H1 (cell line): ENCODE data around the gene FAM200B.

ENCODE experiments used
- CBX5 ChIP-seq: fragments of 300-800, 300-1000 bp; sonication (generic); IDR thresholded peaks from 2 replicates; pipeline ENCODE4 v1.7.1; 2016; ENCODE audit warnings: antibody characterized with exemption, low read length, low read depth
- CBX8 ChIP-seq: fragments of 300-800, 300-1000 bp; sonication (generic); IDR thresholded peaks from 2 replicates; pipeline ENCODE4 v1.7.1; 2016; ENCODE audit warnings: low read depth, low read length, borderline replicate concordance
- CHD2 ChIP-seq: IDR thresholded peaks from 2 replicates; pipeline ENCODE4 v1.6.1; 2012; ENCODE audit warnings: low read length, improper control_type of control experiment
- KDM4A ChIP-seq: IDR thresholded peaks from one replicate; pipeline ENCODE4 v1.7.1; 2012; ENCODE audit warnings: low read depth, mild to moderate bottlenecking, moderate library complexity, low read length, inconsistent platforms; ENCODE audit not compliant: severe bottlenecking
- POLR2AphosphoS5 ChIP-seq: IDR thresholded peaks from 2 replicates; pipeline ENCODE4 v1.6.1; 2011; ENCODE audit warnings: low read depth, low read length
- SP1 ChIP-seq: IDR thresholded peaks from 2 replicates; pipeline ENCODE4 v1.6.1; 2011; ENCODE audit warnings: low read depth, low read length

DNA sequence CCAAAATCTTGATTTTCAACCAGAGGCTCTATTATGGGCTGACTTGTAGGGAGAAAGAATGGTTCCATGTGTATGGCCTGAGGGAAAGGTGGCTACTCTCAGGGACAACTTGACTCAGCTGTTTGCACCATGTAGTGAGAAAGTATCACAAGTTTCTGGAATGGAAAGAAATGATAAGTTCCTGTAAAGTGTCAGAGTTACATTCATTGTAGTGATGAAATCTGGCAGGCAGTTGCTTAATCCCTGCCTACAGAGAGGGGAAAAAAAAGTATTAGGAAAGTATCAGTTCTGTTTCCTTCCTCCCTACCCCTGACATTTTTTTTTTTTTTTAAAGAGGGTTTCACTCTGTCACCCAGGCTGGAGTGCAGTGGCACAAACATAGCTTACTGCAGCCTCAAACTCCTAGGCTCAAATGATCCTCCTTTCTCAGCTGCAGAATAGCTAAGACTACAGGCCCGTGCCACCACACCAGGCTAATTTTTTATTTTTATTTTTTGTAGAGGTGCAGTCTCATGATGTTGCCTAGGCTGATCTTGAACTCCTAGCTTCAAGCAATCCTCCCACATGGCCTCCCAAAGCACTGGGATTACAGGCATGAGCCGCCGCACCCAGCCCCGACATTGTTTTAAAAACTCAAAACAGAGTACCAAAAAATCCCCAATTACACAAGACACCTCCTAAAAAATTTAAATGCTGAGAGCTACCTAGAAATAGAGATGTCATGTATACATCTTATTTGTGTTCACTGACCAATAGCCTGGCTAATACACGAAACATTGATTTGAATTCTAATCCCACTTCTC lies 21.7 kb upstream of the FAM200B start:
- no peak for TF ChIP-seq CHD2
- no peak for TF ChIP-seq POLR2AphosphoS5
- no peak for TF ChIP-seq CBX5
- TF ChIP-seq KDM4A: no peak
- TF ChIP-seq CBX8: no peak
- TF ChIP-seq SP1: no peak
